ENCODE results near the gene MAP4K4.

- no peak for TF ChIP-seq POLR2A (IDR thresholded peaks at IDR 0.05)
- TF ChIP-seq, protein P1, sequence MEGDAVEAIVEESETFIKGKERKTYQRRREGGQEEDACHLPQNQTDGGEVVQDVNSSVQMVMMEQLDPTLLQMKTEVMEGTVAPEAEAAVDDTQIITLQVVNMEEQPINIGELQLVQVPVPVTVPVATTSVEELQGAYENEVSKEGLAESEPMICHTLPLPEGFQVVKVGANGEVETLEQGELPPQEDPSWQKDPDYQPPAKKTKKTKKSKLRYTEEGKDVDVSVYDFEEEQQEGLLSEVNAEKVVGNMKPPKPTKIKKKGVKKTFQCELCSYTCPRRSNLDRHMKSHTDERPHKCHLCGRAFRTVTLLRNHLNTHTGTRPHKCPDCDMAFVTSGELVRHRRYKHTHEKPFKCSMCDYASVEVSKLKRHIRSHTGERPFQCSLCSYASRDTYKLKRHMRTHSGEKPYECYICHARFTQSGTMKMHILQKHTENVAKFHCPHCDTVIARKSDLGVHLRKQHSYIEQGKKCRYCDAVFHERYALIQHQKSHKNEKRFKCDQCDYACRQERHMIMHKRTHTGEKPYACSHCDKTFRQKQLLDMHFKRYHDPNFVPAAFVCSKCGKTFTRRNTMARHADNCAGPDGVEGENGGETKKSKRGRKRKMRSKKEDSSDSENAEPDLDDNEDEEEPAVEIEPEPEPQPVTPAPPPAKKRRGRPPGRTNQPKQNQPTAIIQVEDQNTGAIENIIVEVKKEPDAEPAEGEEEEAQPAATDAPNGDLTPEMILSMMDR (IDR thresholded peaks at IDR 0.05): no peak
Observed at GRCh38 chr2:101892377-101892776, 194.9 kb downstream of the MAP4K4 start.

Measured in lower leg skin (tissue), 3 donors.